ENCODE results near the gene NOTCH4.

The NOTCH4 gene

DNA sequence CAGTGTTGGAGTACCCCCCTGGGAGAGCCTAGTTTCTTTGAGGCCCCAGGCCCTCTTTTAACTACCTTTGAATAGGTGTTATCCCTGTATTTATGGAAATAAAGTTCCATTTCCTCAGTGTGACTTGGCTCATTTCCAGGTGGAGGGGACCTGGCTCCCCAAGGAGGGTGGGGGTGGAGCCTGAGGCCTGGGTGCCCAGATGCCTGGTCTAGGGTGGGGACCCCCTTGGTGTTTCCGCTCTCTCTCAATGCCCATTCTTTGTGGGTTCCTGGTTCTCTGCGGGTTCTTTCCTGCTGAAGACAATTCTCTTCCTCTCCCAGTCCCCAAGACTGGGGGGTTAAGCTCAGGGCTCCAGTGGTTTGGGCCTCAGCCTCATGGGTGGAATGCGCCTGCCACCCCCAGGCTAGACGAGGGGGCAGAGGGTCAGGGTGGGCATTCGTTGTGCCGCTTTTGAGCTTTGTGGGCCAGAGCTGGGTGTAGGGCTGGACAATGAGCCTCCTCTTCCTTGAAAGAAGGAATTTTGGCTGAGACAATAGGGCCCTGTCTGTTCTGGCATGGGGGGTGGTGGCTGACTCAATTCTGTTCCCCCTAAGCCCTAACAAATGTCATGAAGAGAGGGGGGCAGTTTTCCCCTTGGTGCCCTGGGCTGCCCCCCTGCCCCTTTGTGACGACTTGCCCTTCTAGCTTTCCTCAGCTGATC is 60.2 kb downstream of the NOTCH4 start:
- peaks cover 2% of the 10 kb centered on the region; the same call in 1 of the 2 replicates for H3K4me1 ChIP-seq (ENCODE audit: control insufficient read depth, insufficient read depth, low read length)
- DNase-seq (ENCODE audit: low read depth, low spot score): no peak
- no peaks in the 10 kb centered on the region for H3K9me3 ChIP-seq (ENCODE audit: control insufficient read depth, insufficient read depth, low read length)
- no peak overlapping the region for H3K4me3 ChIP-seq (ENCODE audit: low read length)
- no peak overlapping the region for H3K27ac ChIP-seq (ENCODE audit: low read length)
- no CpG with 5 or more reads among the region's 7 CpGs for WGBS (ENCODE audit: insufficient coverage, insufficient read length)
- H3K36me3 ChIP-seq (ENCODE audit: control insufficient read depth, insufficient read depth, low read length): peaks cover 4% of the 10 kb centered on the region; the same call in 1 of the 2 replicates
- H3K27me3 ChIP-seq (ENCODE audit: control insufficient read depth, insufficient read depth, low read length): no peaks in the 10 kb centered on the region

DNA sequence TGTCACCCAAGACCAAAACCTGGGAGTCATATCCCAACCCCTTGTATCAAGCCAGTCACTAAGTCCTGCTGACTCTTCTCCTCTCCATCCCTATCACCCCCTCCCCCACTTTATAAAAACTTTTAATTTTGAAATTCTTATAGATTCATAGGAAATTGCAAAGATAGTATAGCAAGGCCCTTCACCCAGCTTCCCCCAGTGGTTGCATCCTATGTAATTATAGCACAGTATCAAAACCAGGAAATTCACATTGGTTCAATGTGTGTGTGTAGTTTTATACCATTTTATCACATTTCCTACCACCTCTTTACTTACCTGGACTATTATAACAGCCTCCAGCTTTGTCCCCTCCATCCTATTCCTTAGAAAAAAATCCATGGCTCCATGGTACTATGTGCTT is 65.8 kb downstream of the NOTCH4 start:
- Histone ChIP-seq H3K36me3 (ENCODE audit: control insufficient read depth, insufficient read depth, low read length) (no peaks in the 10 kb centered on the region; the same call in 1 of the 2 replicates), H3K4me1 (ENCODE audit: control insufficient read depth, insufficient read depth, low read length) (no peaks in the 10 kb centered on the region), H3K9me3 (ENCODE audit: control insufficient read depth, insufficient read depth, low read length) (no peaks in the 10 kb centered on the region), H3K27me3 (ENCODE audit: control insufficient read depth, insufficient read depth, low read length) (no peaks in the 10 kb centered on the region), H3K27ac (ENCODE audit: low read length) (no peak overlapping the region), H3K4me3 (ENCODE audit: low read length) (no peak overlapping the region)
- no peak for DNase-seq (ENCODE audit: low read depth, low spot score)

DNA sequence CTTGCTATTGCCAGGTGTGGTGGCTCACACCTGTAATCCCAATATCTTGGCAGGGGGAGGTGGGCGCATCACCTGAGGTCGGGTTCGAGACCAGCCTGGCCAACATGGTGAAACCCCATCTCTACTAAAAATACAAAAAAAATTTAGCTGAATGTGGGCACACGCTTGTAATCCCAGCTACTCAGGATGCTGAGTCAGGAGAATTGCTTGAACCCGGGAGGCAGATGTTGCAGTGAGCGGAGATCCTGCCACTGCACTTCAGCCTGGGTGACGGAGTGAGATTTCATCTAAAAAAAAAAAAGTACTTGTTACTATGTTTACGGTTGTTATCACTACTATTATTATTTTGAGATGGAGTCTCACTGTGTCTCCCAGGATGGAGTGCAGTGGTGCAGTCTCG is 67.0 kb downstream of the NOTCH4 start:
- H3K36me3 ChIP-seq (ENCODE audit: control insufficient read depth, insufficient read depth, low read length): no peaks in the 10 kb centered on the region
- peaks cover 2% of the 10 kb centered on the region; the same call in 1 of the 2 replicates for H3K4me1 ChIP-seq (ENCODE audit: control insufficient read depth, insufficient read depth, low read length)
- H3K4me3 ChIP-seq (ENCODE audit: low read length): no peak overlapping the region
- WGBS (ENCODE audit: insufficient coverage, insufficient read length): no CpG with 5 or more reads among the region's 9 CpGs
- no peaks in the 10 kb centered on the region for H3K9me3 ChIP-seq (ENCODE audit: control insufficient read depth, insufficient read depth, low read length)
- no peak overlapping the region for H3K27ac ChIP-seq (ENCODE audit: low read length)
- H3K27me3 ChIP-seq (ENCODE audit: control insufficient read depth, insufficient read depth, low read length): no peaks in the 10 kb centered on the region
- DNase-seq (ENCODE audit: low read depth, low spot score): no peak

DNA sequence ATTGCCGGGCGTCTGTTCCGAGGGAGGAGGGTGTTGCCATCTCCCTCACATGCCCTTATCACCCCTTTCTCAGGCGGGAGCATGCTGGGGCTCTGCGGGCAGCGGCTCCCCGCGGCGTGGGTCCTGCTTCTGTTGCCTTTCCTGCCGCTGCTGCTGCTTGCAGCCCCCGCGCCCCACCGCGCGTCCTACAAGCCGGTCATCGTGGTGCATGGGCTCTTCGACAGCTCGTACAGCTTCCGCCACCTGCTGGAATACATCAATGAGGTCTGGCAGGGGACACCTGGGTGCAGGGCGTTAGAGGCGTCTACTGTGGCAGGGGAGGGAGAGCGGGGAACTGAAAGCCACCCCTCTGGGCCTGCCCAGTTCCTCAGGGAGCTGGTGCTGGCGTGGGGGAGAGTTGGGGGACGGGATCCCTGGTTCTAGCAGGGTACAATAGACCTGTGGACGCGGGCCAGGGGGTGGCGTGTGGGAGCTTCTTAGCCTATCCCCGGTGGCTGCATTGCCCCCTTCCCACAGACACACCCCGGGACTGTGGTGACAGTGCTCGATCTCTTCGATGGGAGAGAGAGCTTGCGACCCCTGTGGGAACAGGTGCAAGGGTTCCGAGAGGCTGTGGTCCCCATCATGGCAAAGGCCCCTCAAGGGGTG is 69.2 kb downstream of the NOTCH4 start:
- no peak for DNase-seq (ENCODE audit: low read depth, low spot score)
- WGBS (ENCODE audit: insufficient coverage, insufficient read length): no CpG with 5 or more reads among the region's 34 CpGs
- Histone ChIP-seq H3K27me3 (ENCODE audit: control insufficient read depth, insufficient read depth, low read length) (no peaks in the 10 kb centered on the region), H3K36me3 (ENCODE audit: control insufficient read depth, insufficient read depth, low read length) (no peaks in the 10 kb centered on the region), H3K9me3 (ENCODE audit: control insufficient read depth, insufficient read depth, low read length) (no peaks in the 10 kb centered on the region), H3K4me3 (ENCODE audit: low read length) (peak overlapping the region; percentile 68; the same call in 1 of the 2 replicates), H3K27ac (ENCODE audit: low read length) (no peak overlapping the region), H3K4me1 (ENCODE audit: control insufficient read depth, insufficient read depth, low read length) (peaks cover 6% of the 10 kb centered on the region)

DNA sequence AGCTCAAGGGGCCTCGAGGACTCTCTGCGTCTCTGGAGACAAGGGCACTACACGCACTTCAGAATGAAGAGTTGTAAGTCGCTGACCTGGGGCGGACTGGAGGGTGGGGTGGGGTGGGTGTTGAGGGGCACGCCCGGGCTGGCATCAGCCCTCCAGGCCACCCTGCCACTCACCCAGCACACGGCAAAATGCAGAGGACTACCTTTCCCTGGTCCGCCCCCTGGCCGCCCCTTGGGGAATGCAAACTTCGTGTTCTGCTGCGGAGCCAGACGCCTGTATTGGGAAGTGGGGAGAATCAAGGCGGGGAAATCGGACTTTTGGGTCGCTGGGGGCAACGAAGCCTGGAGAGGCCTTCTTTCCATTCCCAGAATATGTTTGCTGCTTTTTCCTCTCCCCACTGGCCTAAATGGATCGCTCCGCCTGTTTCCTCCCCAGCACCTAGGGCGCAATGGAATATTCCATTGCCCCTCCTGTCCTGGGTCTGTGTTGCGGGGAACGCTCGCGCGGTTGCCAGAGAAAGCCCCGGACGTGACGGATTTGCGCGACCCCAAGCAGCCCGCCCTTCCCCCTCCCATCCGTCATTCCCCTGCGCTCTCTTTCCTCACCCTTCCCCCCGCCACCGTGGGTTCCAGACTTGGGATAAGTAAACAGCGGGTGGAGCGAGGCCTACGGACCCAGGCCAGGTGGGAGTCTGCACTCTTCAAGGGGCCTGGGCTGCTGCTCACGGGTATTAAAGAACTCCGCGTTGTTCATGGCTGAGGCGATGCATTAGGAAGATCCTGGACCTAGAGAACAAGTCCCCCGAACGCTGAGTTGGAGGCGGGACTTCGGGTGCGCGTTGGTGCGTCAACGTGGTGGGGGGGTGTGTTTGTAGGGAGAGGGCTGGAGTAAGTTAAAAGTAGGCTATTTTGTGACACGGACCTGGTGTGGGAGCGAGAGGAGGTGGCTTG is 70.0 kb downstream of the NOTCH4 start, which contains the start of gene PPT2:
Gene PPT2 (plus strand): TSS at position 578 of the 950 bp plus-strand sequence. CDS start 454 bp downstream, outside the sequence.
- Histone ChIP-seq H3K27ac (ENCODE audit: low read length) (no peak within 1 kb of the TSS), H3K4me1 (ENCODE audit: control insufficient read depth, insufficient read depth, low read length) (peaks cover 9% of the 10 kb centered on the region), H3K4me3 (ENCODE audit: low read length) (peak within 1 kb of the TSS; percentile 68; the same call in 1 of the 2 replicates), H3K36me3 (ENCODE audit: control insufficient read depth, insufficient read depth, low read length) (no peaks in the 10 kb centered on the region), H3K27me3 (ENCODE audit: control insufficient read depth, insufficient read depth, low read length) (no peaks in the 10 kb centered on the region), H3K9me3 (ENCODE audit: control insufficient read depth, insufficient read depth, low read length) (no peaks in the 10 kb centered on the region)
- DNase-seq (ENCODE audit: low read depth, low spot score): no peak
- WGBS (ENCODE audit: insufficient coverage, insufficient read length): no CpG with 5 or more reads among the region's 52 CpGs

DNA sequence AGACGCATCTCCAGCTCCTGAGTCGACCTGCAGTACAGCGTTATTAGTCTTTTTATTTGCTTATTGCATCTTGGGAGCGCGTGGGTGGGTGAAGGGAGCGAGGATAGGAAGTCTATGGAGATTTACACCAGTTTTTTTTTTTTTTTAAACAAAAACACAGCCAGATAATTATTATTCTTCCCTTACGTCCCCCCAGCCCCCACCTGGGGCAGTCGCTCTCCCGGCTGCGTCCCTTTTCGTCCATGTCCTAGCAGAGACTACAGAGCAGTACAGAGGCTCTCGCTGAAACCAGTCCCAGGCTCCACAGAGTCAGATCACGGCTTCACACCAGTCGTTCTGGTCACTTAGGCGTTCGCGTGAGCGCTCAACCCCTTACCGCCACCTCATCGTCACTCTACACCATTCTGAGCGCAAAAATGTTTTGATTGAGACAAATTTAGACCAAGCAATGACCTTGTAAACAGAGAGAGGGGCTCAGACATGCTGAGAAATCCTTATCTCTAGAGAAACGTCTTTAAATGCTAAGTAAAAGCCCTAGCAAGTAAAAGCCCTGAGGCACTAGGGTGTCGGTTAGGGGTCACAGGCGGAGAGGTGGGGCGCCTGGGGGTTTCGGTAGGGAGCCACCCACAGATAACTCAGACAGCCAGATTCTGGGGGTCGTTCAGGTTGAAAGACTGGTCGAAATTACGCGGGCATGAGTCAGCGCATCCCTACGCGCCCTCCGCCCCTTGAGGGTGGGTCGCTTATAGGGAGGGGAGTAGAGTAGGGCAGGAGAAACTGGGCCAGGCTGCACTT is 70.9 kb downstream of the NOTCH4 start:
- no peaks in the 10 kb centered on the region for H3K36me3 ChIP-seq (ENCODE audit: control insufficient read depth, insufficient read depth, low read length)
- no peak for DNase-seq (ENCODE audit: low read depth, low spot score)
- no peak overlapping the region for H3K27ac ChIP-seq (ENCODE audit: low read length)
- no peaks in the 10 kb centered on the region for H3K9me3 ChIP-seq (ENCODE audit: control insufficient read depth, insufficient read depth, low read length)
- no CpG with 5 or more reads among the region's 35 CpGs for WGBS (ENCODE audit: insufficient coverage, insufficient read length)
- H3K4me1 ChIP-seq (ENCODE audit: control insufficient read depth, insufficient read depth, low read length): peaks cover 9% of the 10 kb centered on the region
- H3K27me3 ChIP-seq (ENCODE audit: control insufficient read depth, insufficient read depth, low read length): no peaks in the 10 kb centered on the region
- H3K4me3 ChIP-seq (ENCODE audit: low read length): peak overlapping the region; percentile 68; the same call in 1 of the 2 replicates

DNA sequence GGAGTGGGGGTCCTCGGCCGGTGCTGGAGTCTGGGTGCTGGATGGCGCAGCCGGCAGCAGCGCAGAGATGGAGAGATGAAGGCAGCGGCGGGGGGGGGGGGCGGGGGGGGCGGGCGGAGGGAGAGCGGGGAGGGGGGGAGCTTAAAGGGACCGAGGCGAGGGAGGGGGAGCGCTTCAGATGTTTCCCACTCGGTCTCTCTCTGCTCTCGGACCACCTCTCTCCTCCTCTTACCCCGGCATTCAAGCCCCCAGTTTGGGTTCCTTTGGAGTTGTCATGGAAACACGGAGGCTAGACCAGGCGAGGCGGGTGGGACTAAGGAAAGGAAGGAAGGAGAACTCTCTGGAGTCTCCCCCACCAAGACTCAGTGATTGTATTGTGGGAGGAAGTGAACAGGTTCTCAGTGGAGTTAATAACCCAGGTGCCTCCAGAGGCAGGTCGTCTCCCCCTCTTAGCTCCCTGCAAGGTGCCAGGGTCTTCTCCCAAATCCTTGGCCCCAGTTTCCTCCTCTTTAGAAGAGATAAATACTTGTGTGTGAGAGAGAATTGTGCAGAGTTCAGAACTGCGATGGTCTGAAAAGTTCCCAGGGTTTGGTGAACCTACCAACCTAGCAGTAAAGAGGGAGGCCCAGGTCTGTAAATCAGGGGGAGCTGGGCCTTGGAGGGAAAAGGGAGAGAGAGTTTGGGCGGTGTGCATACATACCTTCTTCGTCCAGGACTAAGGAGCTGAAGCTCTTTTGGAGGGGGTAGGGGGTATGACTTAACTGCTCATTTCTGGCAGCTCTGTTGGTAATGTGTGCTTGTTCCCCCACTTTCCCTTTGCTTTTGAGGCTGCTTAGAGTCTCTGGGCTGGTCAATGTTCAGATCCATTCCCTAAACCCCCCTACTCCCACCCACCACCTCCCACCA is 71.8 kb downstream of the NOTCH4 start, which contains the start of gene PRRT1:
Gene PRRT1 (minus strand): TSS at position 77 of the 906 bp plus-strand sequence. CDS start 112 bp downstream, outside the sequence.
- peak within 1 kb of the TSS; percentile 68; the same call in 1 of the 2 replicates for H3K4me3 ChIP-seq (ENCODE audit: low read length)
- H3K36me3 ChIP-seq (ENCODE audit: control insufficient read depth, insufficient read depth, low read length): no peaks in the 10 kb centered on the region
- no peaks in the 10 kb centered on the region for H3K27me3 ChIP-seq (ENCODE audit: control insufficient read depth, insufficient read depth, low read length)
- WGBS (ENCODE audit: insufficient coverage, insufficient read length): no CpG with 5 or more reads among the region's 24 CpGs
- H3K4me1 ChIP-seq (ENCODE audit: control insufficient read depth, insufficient read depth, low read length): peaks cover 9% of the 10 kb centered on the region
- no peak within 1 kb of the TSS for H3K27ac ChIP-seq (ENCODE audit: low read length)
- no peaks in the 10 kb centered on the region for H3K9me3 ChIP-seq (ENCODE audit: control insufficient read depth, insufficient read depth, low read length)
- DNase-seq (ENCODE audit: low read depth, low spot score): no peak

DNA sequence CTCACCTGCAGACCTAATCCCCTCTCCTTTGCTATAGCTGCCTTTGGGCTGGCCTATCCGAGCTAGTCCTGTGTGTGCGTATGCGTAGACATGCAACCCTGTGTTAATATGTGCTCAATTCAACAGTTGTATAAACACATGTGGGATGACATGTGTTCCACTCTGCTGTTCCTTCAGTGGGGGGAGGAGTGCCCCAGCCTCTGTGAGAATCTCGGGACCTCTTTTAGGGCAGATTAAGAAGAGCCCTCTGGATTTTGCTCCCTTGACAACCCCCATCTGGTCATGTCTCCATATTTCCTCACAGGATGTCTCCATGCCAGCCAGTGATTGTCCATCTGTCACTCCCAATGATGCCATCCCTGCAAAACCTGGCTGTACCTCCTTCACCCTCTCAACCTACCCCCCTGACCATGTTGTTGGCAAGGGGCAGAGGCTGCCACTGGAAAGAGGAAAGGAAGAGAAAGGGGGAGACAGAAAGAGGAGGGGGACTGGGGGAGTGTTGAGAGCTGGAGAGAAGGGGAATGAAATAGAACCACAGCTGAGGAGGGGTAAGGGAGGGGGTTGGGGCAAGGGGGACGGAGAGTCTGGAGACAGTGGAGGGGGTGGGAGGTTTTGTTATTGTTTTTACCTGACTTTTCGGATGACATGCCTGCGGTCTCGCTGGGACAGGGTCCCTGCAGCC is 72.5 kb downstream of the NOTCH4 start:
- peak overlapping the region; percentile 14; the same call in 1 of the 2 replicates for H3K4me3 ChIP-seq (ENCODE audit: low read length)
- no peaks in the 10 kb centered on the region for H3K36me3 ChIP-seq (ENCODE audit: control insufficient read depth, insufficient read depth, low read length)
- H3K27me3 ChIP-seq (ENCODE audit: control insufficient read depth, insufficient read depth, low read length): no peaks in the 10 kb centered on the region
- WGBS (ENCODE audit: insufficient coverage, insufficient read length): no CpG with 5 or more reads among the region's 8 CpGs
- H3K4me1 ChIP-seq (ENCODE audit: control insufficient read depth, insufficient read depth, low read length): peaks cover 9% of the 10 kb centered on the region
- no peak for DNase-seq (ENCODE audit: low read depth, low spot score)
- no peak overlapping the region for H3K27ac ChIP-seq (ENCODE audit: low read length)
- no peaks in the 10 kb centered on the region for H3K9me3 ChIP-seq (ENCODE audit: control insufficient read depth, insufficient read depth, low read length)
